GM23338 (cell line): ENCODE results near the gene METTL24. TPM values are rescaled to one million over a fixed set of nuclear protein-coding genes. Genes with fewer than 3 reads are reported as not detected.

ENCODE experiments used
- ATAC-seq: fragments of 200-7000 bp; cut with Tn5 transposase; 3 replicates; pipeline ENCODE4 v1.9.1; 2020
- DNase-seq: peaks from one replicate; pipeline ENCODE4 v3.0.0-alpha.2; 2015; ENCODE audit warnings: low spot score
- H2AFZ ChIP-seq: fragments of 200-600 bp; sonication (generic); 2 replicates; pipeline ENCODE4 v1.8.0; 2016; ENCODE audit warnings: antibody characterized with exemption, mild to moderate bottlenecking, moderate library complexity
- H3F3A ChIP-seq: fragments of 200-600 bp; sonication (generic); replicated peaks from 2 replicates; pipeline ENCODE4 v1.8.0; 2017; ENCODE audit warnings: antibody characterized with exemption, mixed run types, low read depth
- H3K27ac ChIP-seq: fragments of 200-600 bp; sonication (generic); 2 replicates; pipeline ENCODE4 v1.6.1; 2016; ENCODE audit warnings: low read depth
- H3K27me3 ChIP-seq: fragments of 200-600 bp; sonication (generic); 2 replicates; pipeline ENCODE4 v1.8.0; 2016; ENCODE audit warnings: mild to moderate bottlenecking, mixed run types, moderate library complexity; ENCODE audit not compliant: insufficient read depth
- H3K36me3 ChIP-seq: fragments of 200-600 bp; sonication (generic); 2 replicates; pipeline ENCODE4 v1.8.0; 2016; ENCODE audit warnings: mild to moderate bottlenecking; ENCODE audit not compliant: insufficient read depth
- H3K4me1 ChIP-seq: fragments of 200-600 bp; sonication (generic); 2 replicates; pipeline ENCODE4 v1.8.0; 2016; ENCODE audit warnings: mild to moderate bottlenecking, moderate library complexity; ENCODE audit not compliant: insufficient read depth
- H3K4me2 ChIP-seq: fragments of 200-600 bp; sonication (generic); 2 replicates; pipeline ENCODE4 v1.7.1; 2017; ENCODE audit warnings: mixed run types
- H3K4me3 ChIP-seq: fragments of 200-600 bp; sonication (generic); 2 replicates; pipeline ENCODE4 v1.6.1; 2016; ENCODE audit warnings: mixed run types
- H3K79me2 ChIP-seq: fragments of 200-600 bp; sonication (generic); replicated peaks from 2 replicates; pipeline ENCODE4 v1.8.0; 2017; ENCODE audit warnings: mild to moderate bottlenecking; ENCODE audit not compliant: insufficient read depth
- H3K9me2 ChIP-seq: fragments of 200-600 bp; sonication (generic); 2 replicates; pipeline ENCODE4 v1.8.0; 2017; ENCODE audit not compliant: insufficient read depth
- H4K20me1 ChIP-seq: fragments of 200-600 bp; sonication (generic); replicated peaks from 2 replicates; pipeline ENCODE4 v1.8.0; 2017; ENCODE audit warnings: mild to moderate bottlenecking; ENCODE audit not compliant: insufficient read depth
- H3K27ac Mint-ChIP-seq: 2 replicates; pipeline ENCODE4 v1.8.0; 2020; ENCODE audit warnings: inconsistent platforms, mild to moderate bottlenecking, moderate library complexity, mixed read lengths
- H3K27me3 Mint-ChIP-seq: 3 replicates; pipeline ENCODE4 v1.8.0; 2022; ENCODE audit warnings: low read depth, mild to moderate bottlenecking, moderate library complexity, mixed read lengths, inconsistent platforms; ENCODE audit not compliant: insufficient read depth, poor library complexity
- H3K36me3 Mint-ChIP-seq: 3 replicates; pipeline ENCODE4 v1.8.0; 2021; ENCODE audit warnings: low read depth, mild to moderate bottlenecking, inconsistent platforms, moderate library complexity, mixed read lengths
- H3K4me1 Mint-ChIP-seq: 3 replicates; pipeline ENCODE4 v1.8.0; 2020; ENCODE audit warnings: mild to moderate bottlenecking, inconsistent platforms, mixed read lengths
- H3K4me3 Mint-ChIP-seq: 3 replicates; pipeline ENCODE4 v1.8.0; 2021; ENCODE audit warnings: moderate library complexity, mild to moderate bottlenecking, inconsistent platforms, mixed read lengths
- H3K9me3 Mint-ChIP-seq: 3 replicates; pipeline ENCODE4 v1.8.0; 2020; ENCODE audit warnings: moderate library complexity, mild to moderate bottlenecking, inconsistent platforms, mixed read lengths
- CREB1 ChIP-seq: fragments of 250-450 bp; sonication (Bioruptor Pico); IDR thresholded peaks from 2 replicates; pipeline ENCODE4 v1.5.0; 2020; ENCODE audit warnings: low read depth, mild to moderate bottlenecking, moderate library complexity
- EZH2 ChIP-seq: fragments of 200-600 bp; sonication (generic); IDR thresholded peaks from one replicate; pipeline ENCODE4 v1.8.0; 2017; ENCODE audit warnings: antibody characterized with exemption, mild to moderate bottlenecking, low read depth; ENCODE audit not compliant: unreplicated experiment
- EZH2phosphoT487 ChIP-seq: fragments of 200-600 bp; sonication (generic); IDR thresholded peaks from one replicate; pipeline ENCODE4 v1.8.1; 2018; ENCODE audit warnings: antibody characterized with exemption; ENCODE audit not compliant: unreplicated experiment
- JUNB ChIP-seq: IDR thresholded peaks from one replicate; pipeline ENCODE4 v1.6.1; 2016; ENCODE audit warnings: antibody characterized with exemption; ENCODE audit not compliant: unreplicated experiment
- NANOG ChIP-seq: IDR thresholded peaks from 2 replicates; pipeline ENCODE4 v1.6.1; 2016; ENCODE audit warnings: antibody characterized with exemption, borderline replicate concordance
- POLR2AphosphoS5 ChIP-seq: IDR thresholded peaks from 2 replicates; pipeline ENCODE4 v1.6.1; 2016; ENCODE audit warnings: antibody characterized with exemption, low read depth
- STAT1 ChIP-seq: IDR thresholded peaks from one replicate; pipeline ENCODE4 v1.6.1; 2016; ENCODE audit warnings: antibody characterized with exemption; ENCODE audit not compliant: unreplicated experiment
- polyA plus RNA-seq: library from polyadenylated mRNA; unstranded; fragments of >200 nt; fragmentation: Nextera tagmentation; extraction: Ambion mirVana; gene quantifications from 2 replicates; pipeline ENCODE4 v1.2.1, GENCODE V29; 2016
- total RNA-seq: library from RNA; depleted of rRNA; stranded (reverse); fragments of >200 nt; shearing (Covaris generic); gene quantifications from 2 replicates; pipeline ENCODE4 v1.2.3, GENCODE V29; 2014
- TF ChIP-seq, protein P1 (sequence below): IDR thresholded peaks from 2 replicates; pipeline ENCODE4 v1.6.1; 2016; ENCODE audit warnings: antibody characterized with exemption
- TF ChIP-seq, protein P2 (sequence below): fragments of 250-450 bp; sonication (Bioruptor Pico); IDR thresholded peaks from 2 replicates; pipeline ENCODE4 v1.5.0; 2020; ENCODE audit warnings: mild to moderate bottlenecking, moderate library complexity

The METTL24 gene
- total and polyA plus RNA-seq, 2 experiments from 2014 or later: 0.35 TPM; not detected in 1

DNA sequence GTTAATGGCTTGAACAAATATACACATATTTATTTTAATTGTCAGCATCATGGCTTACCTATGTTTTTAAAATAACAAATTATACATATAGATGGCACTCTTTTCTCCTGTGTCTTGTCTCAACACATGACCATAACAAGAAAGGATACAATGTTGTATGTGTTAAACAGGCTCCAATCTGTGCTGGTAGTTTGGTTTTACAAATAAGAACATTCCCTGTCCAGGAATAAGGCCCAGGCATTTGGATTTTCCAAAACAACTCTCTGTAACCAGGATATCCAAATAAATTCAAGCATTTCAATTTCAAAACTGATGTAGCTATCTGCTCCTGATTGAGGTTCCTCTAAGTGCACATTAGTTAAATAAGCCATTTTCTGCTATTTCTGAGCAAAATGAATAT, 17.1 kb downstream of the METTL24 start (continued):
- TF ChIP-seq, protein P1, sequence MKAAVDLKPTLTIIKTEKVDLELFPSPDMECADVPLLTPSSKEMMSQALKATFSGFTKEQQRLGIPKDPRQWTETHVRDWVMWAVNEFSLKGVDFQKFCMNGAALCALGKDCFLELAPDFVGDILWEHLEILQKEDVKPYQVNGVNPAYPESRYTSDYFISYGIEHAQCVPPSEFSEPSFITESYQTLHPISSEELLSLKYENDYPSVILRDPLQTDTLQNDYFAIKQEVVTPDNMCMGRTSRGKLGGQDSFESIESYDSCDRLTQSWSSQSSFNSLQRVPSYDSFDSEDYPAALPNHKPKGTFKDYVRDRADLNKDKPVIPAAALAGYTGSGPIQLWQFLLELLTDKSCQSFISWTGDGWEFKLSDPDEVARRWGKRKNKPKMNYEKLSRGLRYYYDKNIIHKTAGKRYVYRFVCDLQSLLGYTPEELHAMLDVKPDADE: no peak
- TF ChIP-seq, protein P2, sequence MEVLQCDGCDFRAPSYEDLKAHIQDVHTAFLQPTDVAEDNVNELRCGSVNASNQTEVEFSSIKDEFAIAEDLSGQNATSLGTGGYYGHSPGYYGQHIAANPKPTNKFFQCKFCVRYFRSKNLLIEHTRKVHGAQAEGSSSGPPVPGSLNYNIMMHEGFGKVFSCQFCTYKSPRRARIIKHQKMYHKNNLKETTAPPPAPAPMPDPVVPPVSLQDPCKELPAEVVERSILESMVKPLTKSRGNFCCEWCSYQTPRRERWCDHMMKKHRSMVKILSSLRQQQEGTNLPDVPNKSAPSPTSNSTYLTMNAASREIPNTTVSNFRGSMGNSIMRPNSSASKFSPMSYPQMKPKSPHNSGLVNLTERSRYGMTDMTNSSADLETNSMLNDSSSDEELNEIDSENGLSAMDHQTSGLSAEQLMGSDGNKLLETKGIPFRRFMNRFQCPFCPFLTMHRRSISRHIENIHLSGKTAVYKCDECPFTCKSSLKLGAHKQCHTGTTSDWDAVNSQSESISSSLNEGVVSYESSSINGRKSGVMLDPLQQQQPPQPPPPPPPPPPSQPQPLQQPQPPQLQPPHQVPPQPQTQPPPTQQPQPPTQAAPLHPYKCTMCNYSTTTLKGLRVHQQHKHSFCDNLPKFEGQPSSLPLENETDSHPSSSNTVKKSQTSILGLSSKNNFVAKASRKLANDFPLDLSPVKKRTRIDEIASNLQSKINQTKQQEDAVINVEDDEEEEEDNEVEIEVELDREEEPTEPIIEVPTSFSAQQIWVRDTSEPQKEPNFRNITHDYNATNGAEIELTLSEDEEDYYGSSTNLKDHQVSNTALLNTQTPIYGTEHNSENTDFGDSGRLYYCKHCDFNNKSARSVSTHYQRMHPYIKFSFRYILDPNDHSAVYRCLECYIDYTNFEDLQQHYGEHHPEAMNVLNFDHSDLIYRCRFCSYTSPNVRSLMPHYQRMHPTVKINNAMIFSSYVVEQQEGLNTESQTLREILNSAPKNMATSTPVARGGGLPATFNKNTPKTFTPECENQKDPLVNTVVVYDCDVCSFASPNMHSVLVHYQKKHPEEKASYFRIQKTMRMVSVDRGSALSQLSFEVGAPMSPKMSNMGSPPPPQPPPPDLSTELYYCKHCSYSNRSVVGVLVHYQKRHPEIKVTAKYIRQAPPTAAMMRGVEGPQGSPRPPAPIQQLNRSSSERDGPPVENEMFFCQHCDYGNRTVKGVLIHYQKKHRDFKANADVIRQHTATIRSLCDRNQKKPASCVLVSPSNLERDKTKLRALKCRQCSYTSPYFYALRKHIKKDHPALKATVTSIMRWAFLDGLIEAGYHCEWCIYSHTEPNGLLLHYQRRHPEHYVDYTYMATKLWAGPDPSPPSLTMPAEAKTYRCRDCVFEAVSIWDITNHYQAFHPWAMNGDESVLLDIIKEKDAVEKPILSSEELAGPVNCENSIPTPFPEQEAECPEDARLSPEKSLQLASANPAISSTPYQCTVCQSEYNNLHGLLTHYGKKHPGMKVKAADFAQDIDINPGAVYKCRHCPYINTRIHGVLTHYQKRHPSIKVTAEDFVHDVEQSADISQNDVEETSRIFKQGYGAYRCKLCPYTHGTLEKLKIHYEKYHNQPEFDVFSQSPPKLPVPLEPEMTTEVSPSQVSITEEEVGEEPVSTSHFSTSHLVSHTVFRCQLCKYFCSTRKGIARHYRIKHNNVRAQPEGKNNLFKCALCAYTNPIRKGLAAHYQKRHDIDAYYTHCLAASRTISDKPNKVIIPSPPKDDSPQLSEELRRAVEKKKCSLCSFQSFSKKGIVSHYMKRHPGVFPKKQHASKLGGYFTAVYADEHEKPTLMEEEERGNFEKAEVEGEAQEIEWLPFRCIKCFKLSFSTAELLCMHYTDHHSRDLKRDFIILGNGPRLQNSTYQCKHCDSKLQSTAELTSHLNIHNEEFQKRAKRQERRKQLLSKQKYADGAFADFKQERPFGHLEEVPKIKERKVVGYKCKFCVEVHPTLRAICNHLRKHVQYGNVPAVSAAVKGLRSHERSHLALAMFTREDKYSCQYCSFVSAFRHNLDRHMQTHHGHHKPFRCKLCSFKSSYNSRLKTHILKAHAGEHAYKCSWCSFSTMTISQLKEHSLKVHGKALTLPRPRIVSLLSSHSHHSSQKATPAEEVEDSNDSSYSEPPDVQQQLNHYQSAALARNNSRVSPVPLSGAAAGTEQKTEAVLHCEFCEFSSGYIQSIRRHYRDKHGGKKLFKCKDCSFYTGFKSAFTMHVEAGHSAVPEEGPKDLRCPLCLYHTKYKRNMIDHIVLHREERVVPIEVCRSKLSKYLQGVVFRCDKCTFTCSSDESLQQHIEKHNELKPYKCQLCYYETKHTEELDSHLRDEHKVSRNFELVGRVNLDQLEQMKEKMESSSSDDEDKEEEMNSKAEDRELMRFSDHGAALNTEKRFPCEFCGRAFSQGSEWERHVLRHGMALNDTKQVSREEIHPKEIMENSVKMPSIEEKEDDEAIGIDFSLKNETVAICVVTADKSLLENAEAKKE: no peak
- TF ChIP-seq NANOG: no peak
- no peak for TF ChIP-seq STAT1
- TF ChIP-seq JUNB: no peak
- TF ChIP-seq CREB1: no peak
- TF ChIP-seq POLR2AphosphoS5: no peak

DNA sequence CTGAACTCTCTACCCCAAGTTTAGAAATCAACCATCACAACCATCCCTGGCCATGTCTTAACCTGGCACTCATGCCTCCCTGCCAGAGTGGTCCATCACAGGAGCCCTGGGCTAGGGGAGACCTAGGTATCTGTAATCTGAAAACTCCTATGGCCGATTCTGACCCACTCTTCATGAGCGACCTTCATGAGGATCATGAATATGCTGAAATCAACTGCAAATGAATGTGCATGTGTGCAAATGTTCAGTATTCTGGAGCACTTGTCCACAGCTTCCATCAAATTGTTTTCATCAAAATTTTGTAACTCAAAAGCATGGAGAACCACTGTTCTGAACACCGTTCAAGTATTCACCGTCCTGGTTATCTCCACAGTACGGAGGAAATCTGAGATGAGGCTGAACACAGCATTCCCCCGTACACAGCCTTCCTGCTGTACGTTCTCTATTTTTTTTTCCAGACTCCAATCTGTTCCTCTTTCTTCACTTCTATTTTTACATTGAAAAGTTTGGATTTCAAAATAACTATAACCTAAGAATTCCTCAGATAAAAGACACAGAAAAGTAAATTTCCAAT, 17.7 kb downstream of the METTL24 start:
- Histone ChIP-seq H3K79me2 (no peaks in the 10 kb centered on the region), H3K27ac (no peak overlapping the region), H3K4me2 (no peak overlapping the region), H3F3A (no peaks in the 10 kb centered on the region), H2AFZ (no peak overlapping the region), H3K4me3 (no peak overlapping the region), H3K9me2 (no peaks in the 10 kb centered on the region), H3K27me3 (no peaks in the 10 kb centered on the region), H3K4me1 (no peaks in the 10 kb centered on the region), H4K20me1 (no peaks in the 10 kb centered on the region), H3K36me3 (no peaks in the 10 kb centered on the region)
- no peak for ATAC-seq
- Mint-ChIP-seq H3K4me1 (peaks cover 8% of the 10 kb centered on the region), H3K4me3 (no peak overlapping the region), H3K36me3 (no peaks in the 10 kb centered on the region), H3K9me3 (no peaks in the 10 kb centered on the region), H3K27ac (no peak overlapping the region), H3K27me3 (peaks cover 4% of the 10 kb centered on the region)
- no peak for DNase-seq
- TF ChIP-seq NANOG (no peak), EZH2 (no peak), EZH2phosphoT487 (no peak)
